Adipocyte (in vitro differentiated cells): Measurements from ENCODE around the gene ZNF35.

Source experiments
- DNase-seq: peaks from one replicate; pipeline ENCODE4 v3.0.0-alpha.2; 2015; ENCODE audit warnings: low read depth
- H3K27me3 ChIP-seq: replicated peaks from 2 replicates; pipeline ENCODE4 v1.7.0; 2013; ENCODE audit warnings: mild to moderate bottlenecking, low read length, moderate library complexity; ENCODE audit not compliant: control insufficient read depth, insufficient read depth
- H3K36me3 ChIP-seq: 2 replicates; pipeline ENCODE4 v1.7.0; 2013; ENCODE audit warnings: low read length, mild to moderate bottlenecking, moderate library complexity; ENCODE audit not compliant: control insufficient read depth, insufficient read depth, severe bottlenecking
- H3K4me1 ChIP-seq: 2 replicates; pipeline ENCODE4 v1.7.0; 2013; ENCODE audit warnings: mild to moderate bottlenecking, low read length, moderate library complexity; ENCODE audit not compliant: control insufficient read depth, insufficient read depth
- H3K4me3 ChIP-seq: 2 replicates; pipeline ENCODE4 v1.7.0; 2013; ENCODE audit warnings: mild to moderate bottlenecking, low read length, moderate library complexity
- H3K9ac ChIP-seq: 2 replicates; pipeline ENCODE4 v1.7.0; 2013; ENCODE audit warnings: mild to moderate bottlenecking, low read length, moderate library complexity
- H3K9me3 ChIP-seq: 2 replicates; pipeline ENCODE4 v1.7.0; 2013; ENCODE audit warnings: mild to moderate bottlenecking, low read length, moderate library complexity; ENCODE audit not compliant: control insufficient read depth

The ZNF35 gene

DNA sequence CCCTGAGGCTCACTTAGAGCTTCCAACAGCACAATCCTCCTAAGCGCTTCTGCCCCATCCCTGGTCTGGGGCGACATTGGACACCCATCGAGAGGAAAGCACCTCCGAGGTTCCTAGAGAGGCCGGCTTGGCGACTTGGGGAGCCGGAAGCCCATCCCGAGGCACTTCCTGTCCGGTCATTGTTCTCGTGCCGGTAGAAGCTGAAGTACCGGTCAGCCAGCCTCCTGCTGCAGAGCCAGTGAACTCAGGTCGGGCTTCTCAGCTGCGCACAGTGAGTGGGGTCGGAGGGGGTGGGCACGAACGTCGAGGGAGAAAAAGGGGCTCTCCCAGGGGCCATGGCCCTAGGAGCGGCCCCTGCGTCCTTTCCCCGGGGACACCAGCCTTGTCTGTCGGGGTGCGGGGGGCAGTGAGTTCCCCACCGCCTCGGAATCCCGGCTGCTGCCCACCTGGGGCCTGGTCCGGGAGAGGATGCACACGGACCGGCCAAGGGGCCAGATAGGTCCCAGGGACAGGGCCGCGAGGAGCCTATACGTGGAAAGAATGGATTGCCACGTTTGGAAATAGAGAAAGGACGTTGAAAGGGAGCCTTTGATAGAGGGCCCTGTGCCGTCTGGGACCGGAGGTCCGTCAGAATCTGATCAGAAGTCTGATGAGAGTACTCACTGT, at the start of gene ZNF35:
Gene ZNF35 (plus strand): TSS at position 169 of the 666 bp plus-strand sequence. CDS start 2,336 bp downstream, outside the sequence.
- H3K9me3 ChIP-seq = peaks cover 10% of the 10 kb centered on the region
- H3K27me3 ChIP-seq = no peaks in the 10 kb centered on the region
- H3K9ac ChIP-seq = peak within 1 kb of the TSS; percentile 97
- H3K36me3 ChIP-seq = peaks cover 32% of the 10 kb centered on the region
- peaks cover 17% of the 10 kb centered on the region for H3K4me1 ChIP-seq
- DNase-seq = peak; percentile 94
- H3K4me3 ChIP-seq = peak within 1 kb of the TSS; percentile 97

DNA sequence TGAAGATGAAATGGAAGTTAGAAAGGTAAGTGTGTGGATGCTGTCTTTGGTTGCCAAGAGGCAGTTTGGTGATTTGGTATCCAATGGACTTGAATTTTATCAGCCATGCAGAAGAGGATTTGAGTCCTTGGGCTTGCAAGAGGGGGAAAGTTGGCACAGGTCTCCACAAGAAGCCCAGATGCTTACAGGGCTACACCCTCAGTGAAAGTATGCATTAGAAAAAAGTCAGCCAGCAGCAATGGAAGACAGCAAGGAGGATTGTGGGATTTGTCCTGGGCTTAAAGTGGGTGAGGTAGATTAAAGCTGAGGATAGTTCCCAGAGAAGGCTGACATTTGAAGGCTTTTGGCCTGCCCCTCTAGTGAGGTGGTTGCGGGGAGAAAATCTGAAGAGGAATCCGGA, 46.8 kb upstream of the ZNF35 start:
- Histone ChIP-seq H3K9ac (no peak overlapping the region), H3K4me3 (no peak overlapping the region), H3K36me3 (no peaks in the 10 kb centered on the region), H3K9me3 (peaks cover 3% of the 10 kb centered on the region), H3K27me3 (no peaks in the 10 kb centered on the region), H3K4me1 (no peaks in the 10 kb centered on the region)
- no peak for DNase-seq

- Histone ChIP-seq H3K36me3 (no peaks in the 10 kb centered on the region), H3K9me3 (peaks cover 3% of the 10 kb centered on the region), H3K27me3 (no peaks in the 10 kb centered on the region), H3K9ac (no peak overlapping the region), H3K4me1 (no peaks in the 10 kb centered on the region), H3K4me3 (no peak overlapping the region)
- no peak for DNase-seq
Observed at GRCh38 chr3:44612678-44613077, 35.9 kb upstream of the ZNF35 start.

- Histone ChIP-seq H3K27me3 (no peaks in the 10 kb centered on the region), H3K4me1 (peaks cover 24% of the 10 kb centered on the region), H3K9me3 (no peaks in the 10 kb centered on the region), H3K9ac (peak within 1 kb of the TSS; percentile 93), H3K4me3 (peak within 1 kb of the TSS; percentile 94), H3K36me3 (peaks cover 14% of the 10 kb centered on the region)
- peak; percentile 95 for DNase-seq
Observed at GRCh38 chr3:44624749-44625480, 23.6 kb upstream of the ZNF35 start, which contains the start of gene ZNF197. Gene ZNF197, plus strand, starts transcription at chr3:44625036. Its CDS starts 4,119 bp downstream, at chr3:44629155.

DNA sequence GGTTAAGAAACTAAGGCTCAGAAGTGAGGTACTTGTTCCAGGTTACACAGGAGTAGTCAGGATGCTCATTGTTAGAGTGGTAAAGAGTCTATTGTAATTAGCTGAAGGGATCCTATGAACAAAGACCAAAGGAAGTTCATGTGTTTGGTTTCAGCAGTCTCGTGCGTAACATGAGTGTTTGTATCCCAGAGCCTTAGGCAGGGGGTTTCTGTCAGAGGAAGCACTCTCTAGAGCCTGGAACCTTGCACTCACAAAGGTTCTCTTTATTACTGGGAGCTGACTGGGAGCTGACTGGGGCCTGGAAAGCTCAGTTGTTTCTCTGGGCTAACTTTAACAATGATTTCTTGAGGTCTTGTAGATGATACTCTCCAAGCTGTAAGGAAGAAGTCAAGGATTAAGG, 19.8 kb upstream of the ZNF35 start:
- Histone ChIP-seq H3K27me3 (no peaks in the 10 kb centered on the region), H3K4me1 (peaks cover 24% of the 10 kb centered on the region), H3K9me3 (no peaks in the 10 kb centered on the region), H3K36me3 (peaks cover 46% of the 10 kb centered on the region), H3K4me3 (no peak overlapping the region), H3K9ac (no peak overlapping the region)
- DNase-seq = no peak

- H3K36me3 ChIP-seq = peaks cover 76% of the 10 kb centered on the region
Observed at GRCh38 chr3:44632193-44632592, 16.3 kb upstream of the ZNF35 start.

DNA sequence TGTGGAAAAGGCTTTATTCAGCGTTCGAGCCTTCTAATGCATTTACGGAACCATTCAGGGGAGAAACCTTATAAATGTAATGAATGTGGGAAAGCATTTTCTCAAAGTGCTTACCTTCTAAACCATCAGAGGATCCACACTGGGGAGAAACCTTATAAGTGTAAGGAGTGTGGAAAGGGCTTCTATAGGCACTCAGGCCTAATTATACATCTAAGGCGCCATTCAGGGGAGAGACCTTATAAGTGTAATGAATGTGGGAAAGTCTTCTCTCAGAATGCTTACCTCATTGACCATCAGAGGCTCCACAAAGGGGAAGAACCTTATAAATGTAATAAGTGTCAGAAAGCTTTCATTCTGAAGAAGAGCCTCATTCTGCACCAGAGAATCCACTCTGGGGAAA, 6.2 kb upstream of the ZNF35 start:
- Histone ChIP-seq H3K4me1 (no peaks in the 10 kb centered on the region), H3K36me3 (peaks cover 65% of the 10 kb centered on the region), H3K27me3 (no peaks in the 10 kb centered on the region), H3K9ac (no peak overlapping the region), H3K4me3 (peak overlapping the region; percentile 67), H3K9me3 (peaks cover 51% of the 10 kb centered on the region)
- DNase-seq = no peak

More at GRCh38 chr3:44632193-44632592, 16.3 kb upstream of the ZNF35 start:
- Histone ChIP-seq H3K9ac (no peak overlapping the region), H3K4me1 (peaks cover 3% of the 10 kb centered on the region), H3K9me3 (no peaks in the 10 kb centered on the region), H3K4me3 (no peak overlapping the region), H3K27me3 (no peaks in the 10 kb centered on the region)
- DNase-seq = no peak

DNA sequence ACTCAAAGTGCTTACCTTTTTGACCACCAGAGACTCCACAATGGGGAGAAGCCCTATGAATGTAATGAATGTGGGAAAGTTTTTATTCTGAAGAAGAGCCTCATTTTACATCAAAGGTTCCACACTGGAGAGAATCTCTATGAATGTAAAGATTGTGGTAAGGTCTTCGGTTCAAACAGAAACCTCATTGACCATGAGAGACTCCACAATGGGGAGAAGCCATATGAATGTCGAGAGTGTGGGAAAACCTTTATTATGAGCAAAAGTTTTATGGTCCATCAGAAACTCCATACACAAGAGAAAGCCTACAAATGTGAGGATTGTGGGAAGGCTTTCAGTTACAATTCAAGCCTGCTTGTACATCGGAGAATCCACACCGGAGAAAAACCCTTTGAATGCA, 5.5 kb upstream of the ZNF35 start:
- H3K9ac ChIP-seq = no peak overlapping the region
- peaks cover 59% of the 10 kb centered on the region for H3K36me3 ChIP-seq
- H3K9me3 ChIP-seq = peaks cover 50% of the 10 kb centered on the region
- no peaks in the 10 kb centered on the region for H3K27me3 ChIP-seq
- peak overlapping the region; percentile 67 for H3K4me3 ChIP-seq
- H3K4me1 ChIP-seq = peaks cover under 1% of the 10 kb centered on the region
- DNase-seq = no peak

DNA sequence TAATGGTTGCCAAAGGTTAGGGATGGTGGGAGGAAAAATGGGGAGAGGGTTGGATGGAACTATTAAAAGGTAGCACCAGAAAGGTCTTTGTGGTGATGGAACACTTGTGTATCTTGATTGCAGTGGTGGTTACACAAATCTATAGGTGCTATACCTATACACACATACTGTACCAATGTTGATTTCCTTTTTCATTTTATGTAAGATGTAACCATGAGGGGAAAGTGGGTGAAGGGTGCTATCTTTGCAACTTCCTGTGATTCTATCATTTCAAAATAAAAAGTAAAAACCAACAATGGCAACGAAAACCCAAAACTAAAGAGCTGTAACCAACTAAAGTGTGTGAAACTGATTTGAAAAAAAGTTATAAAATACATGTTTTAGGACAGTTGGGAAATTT, 761 bp upstream of the ZNF35 start:
- H3K27me3 ChIP-seq = no peaks in the 10 kb centered on the region
- H3K4me1 ChIP-seq = peaks cover 17% of the 10 kb centered on the region
- DNase-seq = no peak
- peak overlapping the region; percentile 97 for H3K4me3 ChIP-seq
- H3K36me3 ChIP-seq = peaks cover 32% of the 10 kb centered on the region
- no peak overlapping the region for H3K9ac ChIP-seq
- peaks cover 19% of the 10 kb centered on the region for H3K9me3 ChIP-seq

DNA sequence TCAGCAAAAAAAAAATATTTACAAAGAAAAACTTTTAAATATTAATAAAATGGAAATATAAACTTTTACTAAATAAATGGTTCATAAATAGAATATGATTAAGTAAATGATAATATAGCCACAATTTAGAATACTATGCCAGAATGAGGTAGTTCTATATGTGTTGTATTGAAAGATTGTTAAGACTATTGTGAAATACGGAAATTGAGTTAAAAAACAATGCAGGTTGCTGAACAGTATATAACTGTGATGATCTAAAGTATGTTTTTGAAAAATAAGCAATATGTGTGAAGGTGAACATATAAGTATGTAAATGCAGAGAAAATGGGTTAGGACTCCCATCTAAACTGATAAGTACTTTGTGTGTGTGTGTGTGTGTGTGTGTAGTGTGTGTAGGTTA, 1.2 kb downstream of the ZNF35 start:
- H3K9me3 ChIP-seq = no peaks in the 10 kb centered on the region
- H3K36me3 ChIP-seq = peaks cover 38% of the 10 kb centered on the region
- H3K4me3 ChIP-seq = peak overlapping the region; percentile 97
- H3K4me1 ChIP-seq = peaks cover 17% of the 10 kb centered on the region
- no peak for DNase-seq
- H3K27me3 ChIP-seq = no peaks in the 10 kb centered on the region
- no peak overlapping the region for H3K9ac ChIP-seq

DNA sequence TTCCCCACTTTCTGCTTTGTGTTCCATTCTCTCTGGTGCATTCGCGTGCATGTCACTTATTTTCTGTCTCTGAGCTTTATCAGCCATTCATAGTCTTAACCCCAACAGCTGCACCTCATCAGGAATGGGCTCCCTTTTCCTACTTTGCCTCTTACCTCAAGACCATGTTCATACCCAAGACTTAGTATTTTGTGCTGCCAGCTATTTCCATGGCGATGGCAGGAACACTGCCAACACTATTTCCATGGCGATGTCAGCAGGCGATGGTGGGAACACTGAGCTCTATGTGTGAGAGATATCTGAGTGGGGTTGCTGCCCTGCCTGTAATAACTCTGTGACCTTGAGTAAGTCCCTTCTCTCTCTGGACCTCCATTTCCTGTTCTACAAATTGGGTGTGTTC, 5.5 kb downstream of the ZNF35 start:
- Histone ChIP-seq H3K9me3 (peaks cover 15% of the 10 kb centered on the region), H3K36me3 (peaks cover 78% of the 10 kb centered on the region), H3K4me3 (no peak overlapping the region), H3K9ac (no peak overlapping the region), H3K27me3 (no peaks in the 10 kb centered on the region), H3K4me1 (peaks cover 13% of the 10 kb centered on the region)
- DNase-seq = no peak
